HG03439 (cell line): ENCODE data around the gene BRINP1.

Source experiments
- ATAC-seq: cut with Tn5 transposase; IDR thresholded peaks from one replicate; pipeline ENCODE4 v1.9.1; 2021; ENCODE audit warnings: mild to moderate bottlenecking, moderate library complexity; ENCODE audit not compliant: unreplicated experiment

Gene BRINP1

DNA sequence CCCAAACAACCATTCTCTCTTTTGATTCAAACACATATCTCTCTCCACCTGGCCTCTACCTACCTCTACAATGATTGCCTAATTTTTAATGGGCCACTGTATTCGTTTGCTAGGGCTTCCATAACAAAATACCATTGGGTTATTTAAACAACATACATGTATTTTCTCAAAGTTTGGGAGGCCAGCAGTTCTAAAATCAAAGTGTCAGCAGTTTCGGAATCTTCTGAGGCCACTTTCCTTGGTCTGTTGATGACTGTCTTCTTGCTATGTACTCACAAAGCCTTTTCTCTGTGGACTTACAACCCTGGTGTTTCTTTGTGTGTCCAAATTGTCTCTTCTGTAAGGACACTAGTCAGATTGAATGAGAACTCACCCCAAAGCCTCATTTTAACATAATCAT, 214.7 kb downstream of the BRINP1 start:
- no peak for ATAC-seq

DNA sequence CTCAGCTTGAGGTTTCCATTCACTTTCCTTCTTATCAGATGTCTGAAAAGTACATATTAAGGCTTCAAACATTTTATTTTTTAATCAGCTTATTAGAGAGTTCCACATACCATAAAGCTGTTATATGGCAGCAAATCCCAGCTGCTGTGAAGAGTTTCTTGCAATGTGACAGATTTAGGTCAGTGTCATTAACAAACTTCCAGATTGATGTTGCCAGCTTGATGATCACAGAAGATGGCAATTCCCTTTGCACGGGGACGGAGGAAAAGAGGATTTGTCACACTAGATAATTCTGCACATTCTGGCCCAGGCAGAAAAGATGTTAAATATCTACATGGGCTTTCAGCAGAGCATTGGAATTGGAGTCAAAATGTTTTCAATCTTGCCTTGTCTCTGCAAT, 215.8 kb downstream of the BRINP1 start:
- ATAC-seq = no peak

DNA sequence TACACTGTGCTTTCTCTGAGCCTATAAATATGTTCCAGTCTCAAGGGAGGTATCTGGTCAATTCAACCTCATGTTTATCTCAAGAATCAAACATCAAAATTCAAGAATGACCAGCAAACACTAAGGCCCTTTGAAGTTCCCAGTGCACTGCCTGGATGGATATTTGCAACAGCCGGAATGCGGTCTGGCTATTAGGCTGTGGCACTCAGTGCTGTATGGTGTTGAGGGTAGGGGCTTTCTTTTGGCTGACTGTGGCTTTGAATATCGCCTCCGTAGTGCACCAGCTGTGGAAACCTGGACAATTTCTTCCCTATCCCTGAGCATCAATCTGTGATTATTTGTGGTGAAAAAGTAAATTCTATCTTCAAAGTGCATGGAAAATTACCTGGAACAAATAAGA, 220.4 kb downstream of the BRINP1 start:
- ATAC-seq = no peak

DNA sequence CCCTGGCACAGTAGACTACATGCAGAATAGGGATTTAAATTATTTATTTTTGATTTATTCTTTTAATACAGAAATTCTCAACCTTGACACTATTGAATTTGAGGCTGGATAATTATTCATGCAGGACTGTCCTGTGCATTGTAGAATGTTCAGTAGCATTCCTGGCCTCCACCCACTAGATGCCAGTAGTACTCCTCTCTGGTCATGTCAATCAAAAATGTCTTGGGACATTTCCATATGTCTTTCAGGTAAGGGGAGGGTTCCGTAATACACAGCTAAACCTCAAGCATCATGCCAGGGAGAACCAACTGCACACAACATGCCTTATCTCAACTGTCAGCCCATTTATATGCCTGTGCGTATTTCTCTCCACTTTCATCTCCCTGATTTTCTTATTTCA, 231.8 kb downstream of the BRINP1 start:
- ATAC-seq = no peak

DNA sequence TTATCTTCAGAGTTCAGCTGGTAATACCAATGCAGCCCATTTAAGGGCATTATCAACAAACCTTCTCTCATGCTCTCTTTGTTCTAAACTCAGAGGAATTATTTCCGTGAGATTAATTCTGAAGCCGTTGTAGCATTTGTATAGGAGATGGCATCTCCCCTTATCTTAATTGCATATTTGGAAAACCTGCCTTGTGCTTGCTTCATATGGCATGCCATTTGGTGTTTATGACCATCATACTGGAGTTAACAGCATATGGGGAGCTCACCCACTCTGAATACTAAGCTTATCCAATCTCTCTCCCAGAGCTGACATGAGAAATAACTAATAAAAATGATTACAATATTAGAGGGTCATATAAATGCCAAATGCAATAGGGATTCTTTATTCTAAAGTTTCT, 243.2 kb downstream of the BRINP1 start:
- no peak for ATAC-seq

DNA sequence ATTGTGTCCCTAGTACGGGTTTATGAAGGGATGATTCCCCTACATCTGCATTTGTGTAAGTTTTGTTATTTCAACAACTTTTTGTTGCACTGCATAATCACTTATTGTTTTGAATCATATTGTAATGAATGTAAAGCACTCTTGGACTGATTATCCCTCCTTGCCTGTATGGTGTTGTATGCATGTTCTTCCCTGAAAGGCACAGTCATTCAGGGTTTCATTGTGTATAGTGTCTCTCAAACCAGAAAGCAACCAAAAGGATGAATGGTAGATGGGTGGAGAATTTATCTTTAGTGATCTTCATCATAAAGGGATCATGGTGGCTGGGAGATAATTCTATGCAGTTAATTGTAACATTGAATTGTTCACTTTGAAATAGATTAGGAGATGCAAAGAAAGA, 247.3 kb downstream of the BRINP1 start:
- ATAC-seq = no peak

DNA sequence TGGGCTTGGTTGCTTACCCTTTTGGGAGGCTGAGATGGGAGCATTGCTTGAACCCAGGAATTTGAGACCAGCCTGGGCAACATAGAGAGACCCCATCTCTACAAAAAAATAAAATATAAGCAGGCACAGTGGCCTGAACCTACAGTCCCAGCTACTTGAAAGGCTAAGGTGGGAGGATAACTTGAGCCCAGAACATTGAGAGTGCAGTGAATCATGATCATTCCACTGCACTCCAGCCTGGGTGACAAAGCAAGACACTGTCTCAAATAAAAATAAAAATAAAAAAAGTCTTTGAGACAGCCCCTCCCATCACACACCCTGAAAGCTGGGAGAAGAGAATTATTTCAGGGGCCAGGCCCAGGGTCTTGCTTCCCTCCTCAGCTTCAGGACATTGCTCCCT, 251.8 kb downstream of the BRINP1 start:
- ATAC-seq = no peak
